Neuronal stem cell (in vitro differentiated cells): ENCODE measurements around the gene DNAJA1.

ENCODE experiments used
- DNase-seq: peaks from one replicate; pipeline ENCODE4 v3.0.0-alpha.2; 2013; ENCODE audit warnings: low spot score
- H2AFZ ChIP-seq: one replicate; pipeline ENCODE4 v1.6.1; 2013; ENCODE audit warnings: mild to moderate bottlenecking, low read length, inconsistent platforms
- H2AK5ac ChIP-seq: 2 replicates; pipeline ENCODE4 v1.6.1; 2013; ENCODE audit warnings: low read depth, mild to moderate bottlenecking, inconsistent platforms, low read length, moderate library complexity, mixed read lengths
- H2BK120ac ChIP-seq: 2 replicates; pipeline ENCODE4 v1.6.1; 2013; ENCODE audit warnings: low read depth, mild to moderate bottlenecking, inconsistent platforms, low read length, moderate library complexity, mixed read lengths
- H2BK12ac ChIP-seq: one replicate; pipeline ENCODE4 v1.6.1; 2013; ENCODE audit warnings: low read length, inconsistent platforms
- H2BK15ac ChIP-seq: 2 replicates; pipeline ENCODE4 v1.6.1; 2013; ENCODE audit warnings: mild to moderate bottlenecking, low read length, inconsistent platforms, mixed read lengths
- H2BK5ac ChIP-seq: one replicate; pipeline ENCODE4 v1.6.1; 2013; ENCODE audit warnings: inconsistent platforms, mild to moderate bottlenecking, low read length, moderate library complexity
- H3K14ac ChIP-seq: one replicate; pipeline ENCODE4 v1.6.1; 2013; ENCODE audit warnings: low read length, inconsistent platforms
- H3K18ac ChIP-seq: 2 replicates; pipeline ENCODE4 v1.6.1; 2013; ENCODE audit warnings: low read length, inconsistent platforms
- H3K23ac ChIP-seq: 2 replicates; pipeline ENCODE4 v1.6.1; 2013; ENCODE audit warnings: low read depth, mild to moderate bottlenecking, mixed read lengths, low read length, inconsistent platforms; ENCODE audit not compliant: poor library complexity
- H3K27ac ChIP-seq: replicated peaks from 3 replicates; pipeline ENCODE4 v1.5.1; 2013; ENCODE audit warnings: low read length, inconsistent platforms
- H3K27me3 ChIP-seq, 3 experiments: 2 replicates each; pipeline ENCODE4 v1.6.1; 2013; ENCODE audit warnings: low read length in 3 of 3, mild to moderate bottlenecking in 2 of 3, inconsistent platforms in 1 of 3, low read depth in 1 of 3, mixed read lengths in 1 of 3, moderate library complexity in 1 of 3; ENCODE audit not compliant: control insufficient read depth in 3 of 3, insufficient read depth in 3 of 3
- H3K36me3 ChIP-seq, 2 donors: replicated peaks in 1 of 2; 2 replicates each; pipeline ENCODE4 v1.6.1; 2013; ENCODE audit warnings: low read length in 2 of 2; ENCODE audit not compliant: control insufficient read depth in 2 of 2, insufficient read depth in 2 of 2
- H3K4ac ChIP-seq: 2 replicates; pipeline ENCODE4 v1.6.1; 2013; ENCODE audit warnings: inconsistent platforms, mild to moderate bottlenecking, low read length, moderate library complexity
- H3K4me1 ChIP-seq, 2 donors: 1 replicate in 1 of 2; 2 replicates in 1 of 2; pipeline ENCODE4 v1.6.1; 2013; ENCODE audit warnings: low read length in 2 of 2, low read depth in 1 of 2; ENCODE audit not compliant: control insufficient read depth in 2 of 2, insufficient read depth in 1 of 2
- H3K4me2 ChIP-seq: one replicate; pipeline ENCODE4 v1.6.1; 2013; ENCODE audit warnings: mild to moderate bottlenecking, low read length, inconsistent platforms; ENCODE audit not compliant: insufficient read depth, poor library complexity, severe bottlenecking
- H3K4me3 ChIP-seq, 2 donors: 2 replicates each; pipeline ENCODE4 v1.5.1; 2013; ENCODE audit warnings: low read length in 2 of 2, mild to moderate bottlenecking in 2 of 2, inconsistent platforms in 1 of 2, moderate library complexity in 1 of 2
- H3K79me1 ChIP-seq: one replicate; pipeline ENCODE4 v1.6.1; 2013; ENCODE audit warnings: low read depth, mild to moderate bottlenecking, inconsistent platforms, low read length, moderate library complexity
- H3K9ac ChIP-seq: one replicate; pipeline ENCODE4 v1.6.1; 2013; ENCODE audit warnings: mild to moderate bottlenecking, low read depth, low read length, inconsistent platforms; ENCODE audit not compliant: poor library complexity
- H3K9me3 ChIP-seq, 2 donors: replicated peaks in 1 of 2; 2 replicates each; pipeline versions ENCODE3 to v1.6.1; 2013; ENCODE audit warnings: low read length in 2 of 2, mild to moderate bottlenecking in 2 of 2, inconsistent platforms in 1 of 2, low read depth in 1 of 2, mixed read lengths in 1 of 2, moderate library complexity in 1 of 2; ENCODE audit not compliant: control insufficient read depth in 2 of 2, insufficient read depth in 1 of 2
- H4K8ac ChIP-seq: one replicate; pipeline ENCODE4 v1.6.1; 2013; ENCODE audit warnings: low read depth, mild to moderate bottlenecking, inconsistent platforms, low read length, moderate library complexity
- H4K91ac ChIP-seq: one replicate; pipeline ENCODE4 v1.6.1; 2013; ENCODE audit warnings: low read length, low read depth, mild to moderate bottlenecking, inconsistent platforms; ENCODE audit not compliant: poor library complexity
- WGBS, 2 donors: extraction: QIAGEN DNeasy Blood & Tissue Kit; methylation state at CpG; one replicate each; pipeline ENCODE4 v1.1.7; 2013; ENCODE audit warnings: missing lambda C conversion rate in 2 of 2, mixed read lengths in 1 of 2; ENCODE audit not compliant: insufficient read length in 2 of 2, insufficient replicate concordance in 1 of 2; ENCODE audit errors: extremely low coverage in 2 of 2; 5-methylcytosine and 5-hydroxymethylcytosine counted together

DNAJA1 gene

GRCh38 chr9:33029231-33029786, 4.2 kb downstream of the DNAJA1 start:
- no peak overlapping the region for H4K91ac ChIP-seq
- H3K4me2 ChIP-seq: no peak overlapping the region
- H3K18ac ChIP-seq: no peak overlapping the region
- no peak overlapping the region for H3K4me3 ChIP-seq
- H3K9ac ChIP-seq: no peak overlapping the region
- H3K27me3 ChIP-seq: no peaks in the 10 kb centered on the region
- H2AK5ac ChIP-seq: no peak overlapping the region
- no peaks in the 10 kb centered on the region for H3K9me3 ChIP-seq
- H2BK120ac ChIP-seq: no peak overlapping the region
- H4K8ac ChIP-seq: no peak overlapping the region
- no peak overlapping the region for H2AFZ ChIP-seq
- H3K4me1 ChIP-seq: no peaks in the 10 kb centered on the region
- H2BK12ac ChIP-seq: no peak overlapping the region
- H2BK15ac ChIP-seq: no peak overlapping the region
- H3K36me3 ChIP-seq: peaks cover 20 to 81% of the 10 kb centered on the region in 2 donors
- peaks cover 1% of the 10 kb centered on the region for H3K79me1 ChIP-seq
- H2BK5ac ChIP-seq: no peak overlapping the region
- no peak overlapping the region for H3K14ac ChIP-seq
- no peak for DNase-seq
- H3K4ac ChIP-seq: no peak overlapping the region
- no peak overlapping the region for H3K27ac ChIP-seq
- no CpG with 5 or more reads among the region's 4 CpGs for WGBS, 2 donors
- H3K23ac ChIP-seq: no peak overlapping the region

- H3K4me3 ChIP-seq: no peak overlapping the region
- no peak overlapping the region for H3K18ac ChIP-seq
- no peak overlapping the region for H2BK5ac ChIP-seq
- no peak overlapping the region for H3K14ac ChIP-seq
- no peak overlapping the region for H3K4me2 ChIP-seq
- no peaks in the 10 kb centered on the region for H3K79me1 ChIP-seq
- H3K27me3 ChIP-seq: no peaks in the 10 kb centered on the region
- no peak overlapping the region for H3K23ac ChIP-seq
- H3K9ac ChIP-seq: no peak overlapping the region
- no peaks in the 10 kb centered on the region for H3K4me1 ChIP-seq
- H2BK15ac ChIP-seq: no peak overlapping the region
- no peak overlapping the region for H3K4ac ChIP-seq
- no peak for DNase-seq
- H3K9me3 ChIP-seq: no peaks in the 10 kb centered on the region
- peaks cover 26 to 91% of the 10 kb centered on the region in 2 donors for H3K36me3 ChIP-seq
- no peak overlapping the region for H2BK12ac ChIP-seq
- H4K91ac ChIP-seq: no peak overlapping the region
- H2AFZ ChIP-seq: no peak overlapping the region
- no peak overlapping the region for H3K27ac ChIP-seq
- H4K8ac ChIP-seq: no peak overlapping the region
- H2AK5ac ChIP-seq: no peak overlapping the region
- WGBS, 2 donors: no CpG with 5 or more reads among the region's 5 CpGs
- no peak overlapping the region for H2BK120ac ChIP-seq
These were observed 5.2 kb downstream of the DNAJA1 start for GRCh38 chr9:33030285-33030684.

- no peaks in the 10 kb centered on the region for H3K4me1 ChIP-seq
- no peak overlapping the region for H3K4me2 ChIP-seq
- no peak overlapping the region for H3K14ac ChIP-seq
- WGBS, 2 donors: no CpG with 5 or more reads among the region's 1 CpG
- no peak for DNase-seq
- no peak overlapping the region for H3K23ac ChIP-seq
- no peak overlapping the region for H4K8ac ChIP-seq
- no peak overlapping the region for H3K4ac ChIP-seq
- H2BK15ac ChIP-seq: no peak overlapping the region
- no peak overlapping the region for H3K18ac ChIP-seq
- H3K27ac ChIP-seq: no peak overlapping the region
- no peak overlapping the region for H3K9ac ChIP-seq
- H2AK5ac ChIP-seq: no peak overlapping the region
- no peak overlapping the region for H2BK5ac ChIP-seq
- H3K79me1 ChIP-seq: no peaks in the 10 kb centered on the region
- H4K91ac ChIP-seq: no peak overlapping the region
- no peak overlapping the region for H2AFZ ChIP-seq
- H3K9me3 ChIP-seq: no peaks in the 10 kb centered on the region
- H3K27me3 ChIP-seq: no peaks in the 10 kb centered on the region
- H3K36me3 ChIP-seq: peaks cover 37 to 100% of the 10 kb centered on the region in 2 donors
- H3K4me3 ChIP-seq: no peak overlapping the region
- H2BK12ac ChIP-seq: no peak overlapping the region
- no peak overlapping the region for H2BK120ac ChIP-seq
These were observed 7.2 kb downstream of the DNAJA1 start for GRCh38 chr9:33032292-33032691.

GRCh38 chr9:33032865-33033264, 7.8 kb downstream of the DNAJA1 start:
- Histone ChIP-seq H3K79me1 (no peaks in the 10 kb centered on the region), H3K14ac (no peak overlapping the region), H3K27me3 (no peaks in the 10 kb centered on the region), H2BK15ac (no peak overlapping the region), H2BK12ac (no peak overlapping the region), H2BK5ac (no peak overlapping the region), H3K9ac (no peak overlapping the region), H4K8ac (no peak overlapping the region), H3K23ac (no peak overlapping the region), H3K4me2 (no peak overlapping the region), H3K9me3 (no peaks in the 10 kb centered on the region), H3K18ac (no peak overlapping the region), H3K4me3 (no peak overlapping the region), H2AFZ (no peak overlapping the region), H3K4me1 (no peaks in the 10 kb centered on the region), H2BK120ac (no peak overlapping the region), H3K27ac (no peak overlapping the region), H2AK5ac (no peak overlapping the region), H3K4ac (no peak overlapping the region), H4K91ac (no peak overlapping the region), H3K36me3 (peaks cover 33 to 100% of the 10 kb centered on the region in 2 donors)
- no CpG with 5 or more reads among the region's 5 CpGs for WGBS, 2 donors
- no peak for DNase-seq
